HFFc6 (cell line): Measurements from ENCODE around the gene DNM1. TPM values are rescaled to one million over a fixed set of nuclear protein-coding genes. Genes with fewer than 3 reads are reported as not detected.

Experiments used
- DNase-seq: peaks from one replicate; pipeline ENCODE4 v3.0.0-alpha.2; 2018
- H3K27ac Mint-ChIP-seq: 2 replicates; pipeline ENCODE4 v1.8.0; 2020; ENCODE audit warnings: mild to moderate bottlenecking, mixed read lengths
- H3K27me3 Mint-ChIP-seq: 2 replicates; pipeline ENCODE4 v1.8.0; 2021; ENCODE audit warnings: mild to moderate bottlenecking, moderate library complexity, mixed read lengths; ENCODE audit not compliant: insufficient read depth
- H3K36me3 Mint-ChIP-seq: 2 replicates; pipeline ENCODE4 v1.8.0; 2021; ENCODE audit warnings: low read depth, mixed read lengths
- H3K4me1 Mint-ChIP-seq: 2 replicates; pipeline ENCODE4 v1.8.0; 2020; ENCODE audit warnings: low read depth, mixed read lengths
- H3K4me3 Mint-ChIP-seq: 2 replicates; pipeline ENCODE4 v1.8.0; 2020; ENCODE audit warnings: mild to moderate bottlenecking, moderate library complexity, mixed read lengths
- H3K9me3 Mint-ChIP-seq: 2 replicates; pipeline ENCODE4 v1.8.0; 2020; ENCODE audit warnings: mild to moderate bottlenecking, mixed read lengths
- total RNA-seq, 6 experiments: library from RNA; stranded (reverse); fragmentation: NEBNext Ultra II Directional; extraction: Animal tissue kit (Norgen Biotek cat#: 25700); gene quantifications; 2 replicates in 1 of 6; 3 replicates in 5 of 6; pipeline ENCODE4 v1.2.3, GENCODE V29; 2021
- TF ChIP-seq, protein P1 (sequence below): fragments of 200-600 bp; sonication (generic); IDR thresholded peaks from 2 replicates; pipeline ENCODE4 v1.5.0; 2021; ENCODE audit warnings: antibody characterized with exemption, mild to moderate bottlenecking

DNM1 gene
- total RNA-seq, 6 experiments from 2014 or later = 17.4 to 38.2 (median 32.7) TPM

GRCh38 chr9:128294142-128294541, 91.0 kb downstream of the DNM1 start:
- no peaks in the 10 kb centered on the region for H3K9me3 Mint-ChIP-seq
- DNase-seq = no peak
- H3K36me3 Mint-ChIP-seq = 0 out of 2 replicates have a peak, but pooled peaks cover under 1% of the 10 kb centered on the region
- H3K27me3 Mint-ChIP-seq = peaks cover 5% of the 10 kb centered on the region; the same call in 1 of the 2 replicates
- no peak overlapping the region for H3K4me3 Mint-ChIP-seq
- TF ChIP-seq, protein P1, sequence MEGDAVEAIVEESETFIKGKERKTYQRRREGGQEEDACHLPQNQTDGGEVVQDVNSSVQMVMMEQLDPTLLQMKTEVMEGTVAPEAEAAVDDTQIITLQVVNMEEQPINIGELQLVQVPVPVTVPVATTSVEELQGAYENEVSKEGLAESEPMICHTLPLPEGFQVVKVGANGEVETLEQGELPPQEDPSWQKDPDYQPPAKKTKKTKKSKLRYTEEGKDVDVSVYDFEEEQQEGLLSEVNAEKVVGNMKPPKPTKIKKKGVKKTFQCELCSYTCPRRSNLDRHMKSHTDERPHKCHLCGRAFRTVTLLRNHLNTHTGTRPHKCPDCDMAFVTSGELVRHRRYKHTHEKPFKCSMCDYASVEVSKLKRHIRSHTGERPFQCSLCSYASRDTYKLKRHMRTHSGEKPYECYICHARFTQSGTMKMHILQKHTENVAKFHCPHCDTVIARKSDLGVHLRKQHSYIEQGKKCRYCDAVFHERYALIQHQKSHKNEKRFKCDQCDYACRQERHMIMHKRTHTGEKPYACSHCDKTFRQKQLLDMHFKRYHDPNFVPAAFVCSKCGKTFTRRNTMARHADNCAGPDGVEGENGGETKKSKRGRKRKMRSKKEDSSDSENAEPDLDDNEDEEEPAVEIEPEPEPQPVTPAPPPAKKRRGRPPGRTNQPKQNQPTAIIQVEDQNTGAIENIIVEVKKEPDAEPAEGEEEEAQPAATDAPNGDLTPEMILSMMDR = no peak
- H3K27ac Mint-ChIP-seq = no peak overlapping the region
- peaks cover 19% of the 10 kb centered on the region for H3K4me1 Mint-ChIP-seq

- no peaks in the 10 kb centered on the region for H3K36me3 Mint-ChIP-seq
- peaks cover 23% of the 10 kb centered on the region for H3K4me1 Mint-ChIP-seq
- no peaks in the 10 kb centered on the region for H3K9me3 Mint-ChIP-seq
- peaks cover 5% of the 10 kb centered on the region; the same call in 1 of the 2 replicates for H3K27me3 Mint-ChIP-seq
- TF ChIP-seq, protein P1 = no peak
- H3K4me3 Mint-ChIP-seq = no peak overlapping the region
- DNase-seq = no peak
- peak overlapping the region; percentile 20; the same call in 1 of the 2 replicates for H3K27ac Mint-ChIP-seq
These were observed 93.4 kb downstream of the DNM1 start for GRCh38 chr9:128296340-128297220.

DNA sequence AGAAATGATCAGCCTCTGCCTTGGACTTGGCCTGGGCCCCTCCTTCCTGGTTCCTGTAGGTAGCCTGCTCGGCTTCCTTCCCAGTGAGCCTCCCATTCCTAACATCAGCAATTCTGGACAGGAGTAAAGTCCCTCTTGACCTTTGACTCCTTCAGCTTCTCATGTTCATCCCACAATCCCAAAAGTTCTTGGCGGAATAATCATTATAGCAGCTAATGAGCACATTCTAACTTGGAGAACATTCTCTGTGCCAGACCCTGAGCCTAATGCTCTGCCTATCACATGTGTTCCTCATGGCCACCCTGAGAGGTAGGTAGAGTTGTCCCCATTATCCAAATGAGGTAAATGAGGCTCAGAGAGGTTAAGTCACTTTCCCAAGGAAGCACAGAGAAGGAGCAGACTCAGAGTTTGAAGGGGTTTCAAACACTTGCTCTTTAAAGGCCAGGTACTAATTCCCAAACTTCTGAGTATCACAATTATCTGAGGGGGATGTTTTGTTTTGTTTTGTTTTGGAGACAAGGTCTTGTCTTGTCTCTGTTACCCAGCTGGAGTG, 94.1 kb downstream of the DNM1 start:
- TF ChIP-seq, protein P1 = no peak
- peaks cover 5% of the 10 kb centered on the region; the same call in 1 of the 2 replicates for H3K27me3 Mint-ChIP-seq
- H3K36me3 Mint-ChIP-seq = no peaks in the 10 kb centered on the region
- H3K9me3 Mint-ChIP-seq = no peaks in the 10 kb centered on the region
- H3K27ac Mint-ChIP-seq = peak overlapping the region; percentile 20; the same call in 1 of the 2 replicates
- peaks cover 23% of the 10 kb centered on the region for H3K4me1 Mint-ChIP-seq
- no peak for DNase-seq
- H3K4me3 Mint-ChIP-seq = no peak overlapping the region

- Mint-ChIP-seq H3K4me1 (peaks cover 28% of the 10 kb centered on the region), H3K27ac (no peak overlapping the region), H3K27me3 (peaks cover 5% of the 10 kb centered on the region; the same call in 1 of the 2 replicates), H3K9me3 (no peaks in the 10 kb centered on the region), H3K36me3 (no peaks in the 10 kb centered on the region), H3K4me3 (no peak overlapping the region)
- no peak for DNase-seq
- TF ChIP-seq, protein P1 = no peak
These were observed 95.6 kb downstream of the DNM1 start for GRCh38 chr9:128298535-128299482.
